ENCODE data around the gene BEND5. TPM values are rescaled to one million over a fixed set of nuclear protein-coding genes. Genes with fewer than 3 reads are reported as not detected.

Gene BEND5
- total RNA-seq, 4 donors from 2014 or later, result 0.64 to 1.4 (median 0.85) TPM

DNA sequence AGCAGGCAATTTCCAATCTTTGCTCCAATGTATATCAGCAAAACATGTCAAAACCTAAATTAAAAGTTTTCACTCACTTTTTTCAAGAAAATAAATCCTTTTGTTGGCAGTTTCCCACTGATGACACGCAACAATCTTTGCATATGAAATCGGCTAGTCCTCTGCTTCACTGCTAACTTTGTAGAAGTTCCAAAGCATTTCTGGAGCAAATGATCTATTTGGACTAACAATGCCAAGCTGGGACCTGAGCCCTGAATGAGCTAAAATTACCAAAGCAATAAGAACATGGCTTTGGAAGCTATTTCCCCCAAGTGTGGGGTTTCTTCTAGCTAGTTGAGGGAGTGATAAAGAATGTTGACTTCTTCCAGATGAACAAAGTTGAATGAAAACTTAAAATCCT, 5.1 kb downstream of the BEND5 start:
- no peak for DNase-seq (ENCODE audit: low spot score in 2 of 2)

DNA sequence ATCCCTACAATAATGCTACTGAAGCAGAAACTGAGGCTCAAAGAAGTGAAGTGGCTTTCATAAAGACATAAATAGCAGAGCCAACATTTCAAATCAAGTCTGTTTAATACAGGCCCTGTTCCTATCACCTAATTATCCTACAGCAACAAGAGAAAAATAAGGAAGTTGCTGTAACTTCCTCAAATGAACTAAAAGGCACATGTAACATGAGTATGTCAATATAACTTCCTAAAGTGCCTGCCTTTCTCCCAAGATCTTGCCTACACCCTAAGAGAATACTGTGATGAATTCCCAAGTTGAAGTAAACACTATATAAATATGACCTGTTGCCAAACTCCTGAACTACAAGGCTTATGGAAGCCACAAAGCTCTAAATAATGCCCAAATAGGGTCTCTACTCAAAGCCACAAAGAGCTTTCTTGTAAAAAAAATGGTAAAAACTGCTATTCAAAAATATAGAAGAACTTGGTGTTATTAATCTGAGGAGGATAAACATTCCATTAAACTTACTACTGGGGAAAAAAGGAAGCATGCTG, 8.6 kb downstream of the BEND5 start:
- H3K4me1 ChIP-seq, result no peaks in the 10 kb centered on the region
- no peaks in the 10 kb centered on the region for H3K9me3 ChIP-seq
- H3K4me3 ChIP-seq, result no peak overlapping the region
- H3K27me3 ChIP-seq, result no peaks in the 10 kb centered on the region
- TF ChIP-seq POLR2AphosphoS5 (IDR thresholded peaks at IDR 0.05), result no peak
- no peak overlapping the region for H3K27ac ChIP-seq
- H3K36me3 ChIP-seq, result no peaks in the 10 kb centered on the region
- no peak for DNase-seq (ENCODE audit: low spot score in 2 of 2)

More for the DNA sequence above, 5.1 kb downstream of the BEND5 start:
- TF ChIP-seq POLR2AphosphoS5 (IDR thresholded peaks at IDR 0.05), result no peak
- TF ChIP-seq POLR2A (IDR thresholded peaks at IDR 0.05), result no peak
- TF ChIP-seq, protein P1, sequence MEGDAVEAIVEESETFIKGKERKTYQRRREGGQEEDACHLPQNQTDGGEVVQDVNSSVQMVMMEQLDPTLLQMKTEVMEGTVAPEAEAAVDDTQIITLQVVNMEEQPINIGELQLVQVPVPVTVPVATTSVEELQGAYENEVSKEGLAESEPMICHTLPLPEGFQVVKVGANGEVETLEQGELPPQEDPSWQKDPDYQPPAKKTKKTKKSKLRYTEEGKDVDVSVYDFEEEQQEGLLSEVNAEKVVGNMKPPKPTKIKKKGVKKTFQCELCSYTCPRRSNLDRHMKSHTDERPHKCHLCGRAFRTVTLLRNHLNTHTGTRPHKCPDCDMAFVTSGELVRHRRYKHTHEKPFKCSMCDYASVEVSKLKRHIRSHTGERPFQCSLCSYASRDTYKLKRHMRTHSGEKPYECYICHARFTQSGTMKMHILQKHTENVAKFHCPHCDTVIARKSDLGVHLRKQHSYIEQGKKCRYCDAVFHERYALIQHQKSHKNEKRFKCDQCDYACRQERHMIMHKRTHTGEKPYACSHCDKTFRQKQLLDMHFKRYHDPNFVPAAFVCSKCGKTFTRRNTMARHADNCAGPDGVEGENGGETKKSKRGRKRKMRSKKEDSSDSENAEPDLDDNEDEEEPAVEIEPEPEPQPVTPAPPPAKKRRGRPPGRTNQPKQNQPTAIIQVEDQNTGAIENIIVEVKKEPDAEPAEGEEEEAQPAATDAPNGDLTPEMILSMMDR (IDR thresholded peaks at IDR 0.05), result no peak
- TF ChIP-seq EP300 (IDR thresholded peaks at IDR 0.05), result no peak
- WGBS, result 56% methylated on average over 2 of the region's 2 CpGs
- Histone ChIP-seq H3K9me3 (no peaks in the 10 kb centered on the region), H3K27me3 (no peaks in the 10 kb centered on the region), H3K36me3 (no peaks in the 10 kb centered on the region), H3K4me1 (peaks cover 13% of the 10 kb centered on the region), H3K27ac (no peak overlapping the region), H3K4me3 (no peak overlapping the region)

DNA sequence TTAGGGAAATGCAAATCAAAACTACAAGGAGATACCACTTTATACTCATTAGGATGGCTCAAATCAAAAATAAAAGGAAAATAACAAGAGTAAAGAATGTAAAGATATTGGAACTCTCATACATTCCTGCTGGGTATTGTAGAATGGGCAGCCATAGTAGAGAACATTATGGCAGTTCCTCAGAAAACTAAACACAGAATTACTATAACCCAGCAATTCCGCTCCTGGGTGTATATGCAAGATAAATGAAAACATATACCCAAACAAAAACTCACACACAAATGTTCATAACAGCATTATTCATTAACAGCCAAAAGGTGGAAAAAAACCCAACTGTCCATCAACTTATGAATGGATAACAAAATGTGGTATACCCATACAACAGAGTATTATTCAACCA, 11.4 kb downstream of the BEND5 start:
- DNase-seq (ENCODE audit: low spot score in 2 of 2), result no peak
- 92% methylated on average over 1 of the region's 1 CpG for WGBS
- TF ChIP-seq, protein P1 (IDR thresholded peaks at IDR 0.05), result no peak
- no peak for TF ChIP-seq EP300 (IDR thresholded peaks at IDR 0.05)
- no peak for TF ChIP-seq POLR2AphosphoS5 (IDR thresholded peaks at IDR 0.05)
- no peak for TF ChIP-seq POLR2A (IDR thresholded peaks at IDR 0.05)
- H3K36me3 ChIP-seq, result no peaks in the 10 kb centered on the region
- no peaks in the 10 kb centered on the region for H3K27me3 ChIP-seq
- H3K9me3 ChIP-seq, result no peaks in the 10 kb centered on the region
- no peak overlapping the region for H3K4me3 ChIP-seq
- peaks cover 5% of the 10 kb centered on the region for H3K4me1 ChIP-seq
- H3K27ac ChIP-seq, result no peak overlapping the region

DNA sequence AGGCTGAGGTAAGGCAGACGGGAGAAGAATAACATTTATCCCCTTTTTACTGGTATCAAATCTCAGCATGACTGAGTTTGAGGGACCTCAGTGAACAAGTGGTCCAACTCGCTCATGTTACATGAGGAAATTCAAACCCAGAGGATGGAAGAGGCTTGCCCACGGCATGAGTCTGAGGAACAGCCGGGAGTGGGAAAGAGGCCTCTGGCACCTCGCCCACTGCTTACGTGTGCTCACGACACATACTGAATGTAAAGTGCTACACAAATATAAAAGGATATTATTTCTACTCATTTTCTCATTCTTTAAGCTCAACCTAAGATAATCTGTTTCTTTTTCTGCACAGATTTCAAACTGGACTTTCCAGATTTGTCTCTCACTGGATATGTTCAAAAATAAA, 14.7 kb downstream of the BEND5 start:
- H3K9me3 ChIP-seq, result no peaks in the 10 kb centered on the region
- WGBS, result 81% methylated on average over 7 of the region's 7 CpGs
- H3K36me3 ChIP-seq, result peaks cover 13% of the 10 kb centered on the region
- H3K4me1 ChIP-seq, result peaks cover 5% of the 10 kb centered on the region
- TF ChIP-seq POLR2AphosphoS5 (IDR thresholded peaks at IDR 0.05) (no peak), POLR2A (IDR thresholded peaks at IDR 0.05) (no peak)
- no peak overlapping the region for H3K4me3 ChIP-seq
- DNase-seq (ENCODE audit: low spot score in 2 of 2), result no peak
- H3K27me3 ChIP-seq, result no peaks in the 10 kb centered on the region
- H3K27ac ChIP-seq, result no peak overlapping the region

DNA sequence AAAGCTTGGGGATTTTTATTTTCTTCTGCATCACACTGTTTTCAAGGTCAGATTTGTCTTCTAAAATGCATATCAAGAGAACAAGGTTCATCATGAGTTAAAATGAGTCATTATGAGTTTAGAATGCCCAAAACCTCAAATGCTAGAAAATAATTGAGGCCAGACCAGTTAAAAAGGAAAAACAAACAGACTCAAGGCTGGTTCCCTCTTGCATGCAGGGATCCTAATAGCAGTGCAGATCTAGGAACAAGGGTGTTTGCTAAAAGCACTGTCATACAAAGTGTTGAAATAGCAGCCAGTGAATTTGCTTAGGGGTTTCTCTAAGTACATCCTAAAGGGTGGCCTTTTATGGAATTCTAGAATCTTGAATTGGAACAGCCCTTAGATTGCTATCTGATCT, 15.3 kb downstream of the BEND5 start:
- DNase-seq (ENCODE audit: low spot score in 2 of 2), result no peak
- no peak overlapping the region for H3K27ac ChIP-seq
- peaks cover 5% of the 10 kb centered on the region for H3K4me1 ChIP-seq
- no peaks in the 10 kb centered on the region for H3K9me3 ChIP-seq
- TF ChIP-seq EP300 (IDR thresholded peaks at IDR 0.05), result no peak
- TF ChIP-seq POLR2A (IDR thresholded peaks at IDR 0.05), result no peak
- TF ChIP-seq POLR2AphosphoS5 (IDR thresholded peaks at IDR 0.05), result no peak
- TF ChIP-seq, protein P1 (IDR thresholded peaks at IDR 0.05), result no peak
- H3K4me3 ChIP-seq, result no peak overlapping the region
- H3K27me3 ChIP-seq, result no peaks in the 10 kb centered on the region
- H3K36me3 ChIP-seq, result peaks cover 13% of the 10 kb centered on the region

DNA sequence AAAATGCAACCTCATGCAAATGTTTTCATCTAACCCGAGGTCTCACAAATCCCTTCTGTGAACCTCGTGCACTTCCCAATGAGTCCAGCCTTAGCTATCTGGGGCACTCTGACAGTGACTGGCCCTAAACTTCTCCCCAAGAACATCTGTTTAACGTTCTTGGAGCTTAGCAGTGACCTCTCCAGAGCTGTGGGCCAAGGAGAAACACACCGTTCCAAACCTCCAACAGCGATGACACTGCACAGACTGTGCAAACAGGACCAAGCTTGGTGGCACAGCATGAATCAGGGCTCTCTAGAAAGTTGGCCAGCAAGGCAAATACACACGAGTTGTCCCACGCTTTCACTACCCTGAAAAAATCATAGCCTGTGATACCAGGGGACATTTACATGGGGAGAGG, 15.8 kb downstream of the BEND5 start:
- Histone ChIP-seq H3K9me3 (no peaks in the 10 kb centered on the region), H3K36me3 (peaks cover 13% of the 10 kb centered on the region), H3K27me3 (no peaks in the 10 kb centered on the region), H3K27ac (no peak overlapping the region), H3K4me1 (peaks cover 5% of the 10 kb centered on the region), H3K4me3 (no peak overlapping the region)
- 75% methylated on average over 6 of the region's 7 CpGs for WGBS
- no peak for DNase-seq (ENCODE audit: low spot score in 2 of 2)
- TF ChIP-seq, protein P1 (IDR thresholded peaks at IDR 0.05), result no peak
- TF ChIP-seq POLR2A (IDR thresholded peaks at IDR 0.05), result no peak

All from suprapubic skin (tissue), 4 donors.